Measurements from ENCODE around the gene FCAMR.

Gene FCAMR, protein sequence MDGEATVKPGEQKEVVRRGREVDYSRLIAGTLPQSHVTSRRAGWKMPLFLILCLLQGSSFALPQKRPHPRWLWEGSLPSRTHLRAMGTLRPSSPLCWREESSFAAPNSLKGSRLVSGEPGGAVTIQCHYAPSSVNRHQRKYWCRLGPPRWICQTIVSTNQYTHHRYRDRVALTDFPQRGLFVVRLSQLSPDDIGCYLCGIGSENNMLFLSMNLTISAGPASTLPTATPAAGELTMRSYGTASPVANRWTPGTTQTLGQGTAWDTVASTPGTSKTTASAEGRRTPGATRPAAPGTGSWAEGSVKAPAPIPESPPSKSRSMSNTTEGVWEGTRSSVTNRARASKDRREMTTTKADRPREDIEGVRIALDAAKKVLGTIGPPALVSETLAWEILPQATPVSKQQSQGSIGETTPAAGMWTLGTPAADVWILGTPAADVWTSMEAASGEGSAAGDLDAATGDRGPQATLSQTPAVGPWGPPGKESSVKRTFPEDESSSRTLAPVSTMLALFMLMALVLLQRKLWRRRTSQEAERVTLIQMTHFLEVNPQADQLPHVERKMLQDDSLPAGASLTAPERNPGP

DNA sequence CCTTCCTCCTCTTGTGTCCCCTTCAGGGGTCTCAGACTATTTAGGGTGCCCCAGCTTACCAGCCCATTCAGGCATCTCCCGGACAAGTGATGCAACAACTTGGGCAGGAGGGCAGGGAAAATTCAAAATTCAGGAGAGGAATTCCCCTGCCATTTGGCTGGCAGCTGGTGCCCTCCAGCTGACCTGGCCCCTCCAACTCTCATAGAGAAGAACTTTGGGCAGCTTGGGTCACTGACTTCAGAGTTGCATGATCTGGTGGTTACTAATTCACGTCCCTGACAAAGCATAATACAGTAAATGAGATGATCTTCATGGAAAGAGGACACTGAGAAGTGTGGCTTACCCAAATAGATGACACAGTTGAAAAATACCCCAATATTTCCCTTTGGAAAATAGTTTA is at the start of gene FCAMR:
FCAMR (minus strand) TSS at position 15 of the 400 bp plus-strand sequence. CDS start 335 bp downstream, outside the sequence.
- Histone ChIP-seq H3K4me1 (ENCODE audit: control insufficient read depth, low read depth, low read length) (no peaks in the 10 kb centered on the region), H3K27me3 (ENCODE audit: control insufficient read depth, insufficient read depth, low read length) (no peaks in the 10 kb centered on the region), H3K9ac (ENCODE audit: low read length) (no peak within 1 kb of the TSS), H3K36me3 (ENCODE audit: control insufficient read depth, low read depth, low read length) (no peaks in the 10 kb centered on the region), H3K4me3 (ENCODE audit: low read length) (no peak within 1 kb of the TSS), H3K27ac (ENCODE audit: low read length) (no peak within 1 kb of the TSS), H3K9me3 (ENCODE audit: control insufficient read depth, low read depth, low read length) (no peaks in the 10 kb centered on the region)

DNA sequence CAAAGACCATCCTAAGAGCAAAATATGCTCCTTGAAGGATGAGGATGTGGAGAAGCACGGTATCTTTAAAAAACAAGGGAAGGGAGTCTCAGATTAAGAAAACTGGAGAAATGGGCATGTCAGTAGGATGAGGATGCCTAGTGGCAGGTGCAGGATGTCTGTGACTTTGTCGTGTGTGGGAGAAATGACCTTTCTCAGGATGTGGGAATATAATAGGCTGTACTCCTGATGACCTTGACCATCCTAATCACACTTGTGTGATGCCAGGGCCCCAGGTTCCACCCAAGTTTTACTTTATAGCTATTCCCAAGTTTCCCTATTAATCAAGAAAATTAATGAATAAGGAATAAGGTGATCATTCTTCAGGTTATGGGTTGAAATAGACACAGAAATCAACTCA is 49.4 kb upstream of the FCAMR start:
- H3K4me1 ChIP-seq (ENCODE audit: control insufficient read depth, low read depth, low read length) = peaks cover 2% of the 10 kb centered on the region
- H3K4me3 ChIP-seq (ENCODE audit: low read length) = no peak overlapping the region
- no peak overlapping the region for H3K27ac ChIP-seq (ENCODE audit: low read length)
- no peaks in the 10 kb centered on the region for H3K36me3 ChIP-seq (ENCODE audit: control insufficient read depth, low read depth, low read length)
- no peak overlapping the region for H3K9ac ChIP-seq (ENCODE audit: low read length)
- H3K9me3 ChIP-seq (ENCODE audit: control insufficient read depth, low read depth, low read length) = no peaks in the 10 kb centered on the region
- no peaks in the 10 kb centered on the region for H3K27me3 ChIP-seq (ENCODE audit: control insufficient read depth, insufficient read depth, low read length)

DNA sequence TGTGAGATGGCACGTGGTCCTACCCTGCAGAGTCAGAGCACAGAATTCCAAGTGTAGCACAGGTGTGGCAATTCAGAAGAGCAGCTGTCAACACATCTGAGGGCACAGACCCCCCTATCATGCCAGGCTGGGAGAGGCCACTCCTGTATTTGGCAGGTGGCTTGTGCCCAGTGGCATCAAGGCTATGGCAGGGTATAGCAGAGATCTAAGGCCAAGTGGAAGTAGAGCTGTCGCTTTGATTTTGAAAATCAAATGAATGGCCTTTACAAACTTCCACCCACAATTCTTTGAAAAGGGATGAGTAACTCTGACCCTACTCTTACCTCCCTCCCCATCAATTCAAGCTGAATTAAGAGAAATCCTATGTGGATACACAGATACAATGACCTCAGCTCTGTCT is 48.9 kb upstream of the FCAMR start:
- H3K9me3 ChIP-seq (ENCODE audit: control insufficient read depth, low read depth, low read length) = no peaks in the 10 kb centered on the region
- no peaks in the 10 kb centered on the region for H3K36me3 ChIP-seq (ENCODE audit: control insufficient read depth, low read depth, low read length)
- no peak overlapping the region for H3K27ac ChIP-seq (ENCODE audit: low read length)
- no peaks in the 10 kb centered on the region for H3K4me1 ChIP-seq (ENCODE audit: control insufficient read depth, low read depth, low read length)
- H3K27me3 ChIP-seq (ENCODE audit: control insufficient read depth, insufficient read depth, low read length) = no peaks in the 10 kb centered on the region
- H3K9ac ChIP-seq (ENCODE audit: low read length) = no peak overlapping the region
- no peak overlapping the region for H3K4me3 ChIP-seq (ENCODE audit: low read length)

DNA sequence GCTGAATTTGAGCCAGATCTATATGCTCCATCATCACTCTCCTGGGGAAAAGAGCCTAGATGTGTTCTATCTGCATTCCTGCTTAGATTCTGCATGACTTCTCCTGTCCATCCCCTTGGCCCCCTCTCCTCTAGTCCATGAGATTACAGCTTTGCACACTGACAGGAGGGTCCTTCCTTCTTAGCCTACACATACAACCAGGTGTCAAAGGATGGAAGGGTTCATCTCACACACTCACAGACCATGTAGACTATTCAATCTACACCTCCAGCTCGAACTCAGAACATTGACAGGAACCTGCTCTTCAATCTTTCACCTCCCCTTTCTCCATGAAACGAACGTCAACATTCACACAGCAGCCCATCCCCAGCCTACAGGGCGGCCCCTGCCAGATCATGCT is 48.4 kb upstream of the FCAMR start:
- no peak overlapping the region for H3K9ac ChIP-seq (ENCODE audit: low read length)
- no peak overlapping the region for H3K27ac ChIP-seq (ENCODE audit: low read length)
- H3K36me3 ChIP-seq (ENCODE audit: control insufficient read depth, low read depth, low read length) = no peaks in the 10 kb centered on the region
- no peaks in the 10 kb centered on the region for H3K27me3 ChIP-seq (ENCODE audit: control insufficient read depth, insufficient read depth, low read length)
- H3K9me3 ChIP-seq (ENCODE audit: control insufficient read depth, low read depth, low read length) = no peaks in the 10 kb centered on the region
- no peak overlapping the region for H3K4me3 ChIP-seq (ENCODE audit: low read length)
- H3K4me1 ChIP-seq (ENCODE audit: control insufficient read depth, low read depth, low read length) = no peaks in the 10 kb centered on the region

DNA sequence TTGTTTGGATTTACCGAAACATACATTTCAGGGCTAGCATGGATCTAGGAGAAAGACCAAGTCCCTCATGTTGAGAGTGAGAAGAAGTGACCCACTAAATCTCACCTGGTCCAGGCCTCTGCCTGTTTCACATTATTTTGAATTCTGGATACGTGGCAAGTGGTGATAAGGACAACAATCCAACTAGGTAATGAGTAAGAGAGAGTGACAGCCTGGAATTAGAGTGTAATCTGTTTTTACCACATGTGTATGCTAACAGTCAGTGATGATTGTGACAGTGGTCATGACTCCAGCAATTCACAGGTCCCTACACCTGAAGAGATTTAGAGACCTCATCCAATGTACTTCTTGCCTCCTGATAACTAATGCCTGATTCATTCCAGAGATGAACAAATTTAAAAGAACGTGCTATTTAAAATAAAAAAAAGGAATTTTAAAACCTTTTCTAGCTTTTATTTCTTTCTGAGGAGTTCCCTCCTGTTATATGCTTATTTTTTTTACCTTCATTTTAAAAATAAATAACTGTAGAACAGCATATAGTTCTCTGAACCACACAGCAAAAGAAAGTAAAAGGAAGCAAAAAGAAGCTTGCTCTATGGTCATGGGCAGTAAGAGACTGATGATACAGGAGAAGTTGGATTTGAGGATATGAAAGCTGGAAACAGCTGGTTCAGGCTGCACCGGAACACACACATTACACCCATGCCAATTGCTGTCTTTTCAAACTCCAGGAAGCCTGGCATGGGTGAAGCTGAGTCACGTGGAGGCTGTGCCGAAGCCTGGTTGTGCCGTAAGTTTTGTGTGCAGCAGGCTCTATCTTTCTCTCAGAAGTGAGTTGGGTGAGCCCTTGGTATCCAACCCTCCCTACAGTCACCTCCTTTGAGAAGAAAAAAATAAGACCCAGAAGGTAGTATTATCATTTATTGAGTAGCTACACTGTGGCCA is 47.6 kb upstream of the FCAMR start:
- Histone ChIP-seq H3K27ac (ENCODE audit: low read length) (no peak overlapping the region), H3K27me3 (ENCODE audit: control insufficient read depth, insufficient read depth, low read length) (no peaks in the 10 kb centered on the region)

DNA sequence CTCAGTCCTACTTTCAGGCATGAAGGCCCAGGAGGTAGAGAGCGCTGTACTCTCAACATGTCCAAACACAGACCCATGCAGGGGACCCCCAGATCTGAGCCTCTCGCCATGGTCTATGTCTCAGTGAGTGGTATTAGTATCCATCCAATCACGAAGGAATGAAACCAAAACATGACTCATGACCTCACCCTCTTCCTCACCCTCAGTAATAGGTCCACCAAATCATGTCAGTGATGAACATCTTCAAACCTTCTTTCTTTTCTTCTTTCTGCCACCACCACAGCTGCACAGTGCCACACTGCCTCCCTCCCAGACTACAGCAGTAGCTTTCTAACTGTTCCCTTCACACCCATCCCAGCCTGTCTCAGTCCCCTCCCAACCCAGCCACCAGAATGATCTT is 45.5 kb upstream of the FCAMR start:
- Histone ChIP-seq H3K9me3 (ENCODE audit: control insufficient read depth, low read depth, low read length) (no peaks in the 10 kb centered on the region), H3K4me1 (ENCODE audit: control insufficient read depth, low read depth, low read length) (no peaks in the 10 kb centered on the region), H3K4me3 (ENCODE audit: low read length) (no peak overlapping the region), H3K36me3 (ENCODE audit: control insufficient read depth, low read depth, low read length) (no peaks in the 10 kb centered on the region), H3K9ac (ENCODE audit: low read length) (no peak overlapping the region), H3K27me3 (ENCODE audit: control insufficient read depth, insufficient read depth, low read length) (no peaks in the 10 kb centered on the region), H3K27ac (ENCODE audit: low read length) (no peak overlapping the region)

More for the DNA sequence above, 47.6 kb upstream of the FCAMR start:
- H3K4me1 ChIP-seq (ENCODE audit: control insufficient read depth, low read depth, low read length) = no peaks in the 10 kb centered on the region
- no peak overlapping the region for H3K4me3 ChIP-seq (ENCODE audit: low read length)
- H3K9ac ChIP-seq (ENCODE audit: low read length) = no peak overlapping the region
- no peaks in the 10 kb centered on the region for H3K36me3 ChIP-seq (ENCODE audit: control insufficient read depth, low read depth, low read length)
- H3K9me3 ChIP-seq (ENCODE audit: control insufficient read depth, low read depth, low read length) = no peaks in the 10 kb centered on the region

DNA sequence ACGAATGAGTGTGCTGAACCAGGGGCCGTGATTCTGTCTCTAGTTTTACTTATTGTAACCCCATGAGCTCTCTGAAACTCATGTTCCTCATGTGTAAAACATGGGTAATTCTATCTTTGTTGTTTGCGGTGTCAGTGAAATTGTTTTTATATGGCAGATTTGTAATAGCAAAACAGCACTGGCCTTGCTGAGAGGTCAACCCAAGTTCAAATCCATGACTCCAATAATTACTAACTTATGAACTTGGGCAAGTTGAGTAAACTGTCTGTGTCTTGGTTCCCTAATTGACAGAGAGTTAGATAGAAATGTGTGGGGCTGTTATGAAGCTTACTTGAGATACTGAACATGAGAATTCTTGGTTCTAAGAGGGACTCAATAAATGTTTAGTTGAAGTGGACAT is 44.5 kb upstream of the FCAMR start:
- no peaks in the 10 kb centered on the region for H3K4me1 ChIP-seq (ENCODE audit: control insufficient read depth, low read depth, low read length)
- no peak overlapping the region for H3K27ac ChIP-seq (ENCODE audit: low read length)
- no peaks in the 10 kb centered on the region for H3K27me3 ChIP-seq (ENCODE audit: control insufficient read depth, insufficient read depth, low read length)
- H3K36me3 ChIP-seq (ENCODE audit: control insufficient read depth, low read depth, low read length) = no peaks in the 10 kb centered on the region
- H3K4me3 ChIP-seq (ENCODE audit: low read length) = no peak overlapping the region
- no peak overlapping the region for H3K9ac ChIP-seq (ENCODE audit: low read length)
- H3K9me3 ChIP-seq (ENCODE audit: control insufficient read depth, low read depth, low read length) = no peaks in the 10 kb centered on the region

DNA sequence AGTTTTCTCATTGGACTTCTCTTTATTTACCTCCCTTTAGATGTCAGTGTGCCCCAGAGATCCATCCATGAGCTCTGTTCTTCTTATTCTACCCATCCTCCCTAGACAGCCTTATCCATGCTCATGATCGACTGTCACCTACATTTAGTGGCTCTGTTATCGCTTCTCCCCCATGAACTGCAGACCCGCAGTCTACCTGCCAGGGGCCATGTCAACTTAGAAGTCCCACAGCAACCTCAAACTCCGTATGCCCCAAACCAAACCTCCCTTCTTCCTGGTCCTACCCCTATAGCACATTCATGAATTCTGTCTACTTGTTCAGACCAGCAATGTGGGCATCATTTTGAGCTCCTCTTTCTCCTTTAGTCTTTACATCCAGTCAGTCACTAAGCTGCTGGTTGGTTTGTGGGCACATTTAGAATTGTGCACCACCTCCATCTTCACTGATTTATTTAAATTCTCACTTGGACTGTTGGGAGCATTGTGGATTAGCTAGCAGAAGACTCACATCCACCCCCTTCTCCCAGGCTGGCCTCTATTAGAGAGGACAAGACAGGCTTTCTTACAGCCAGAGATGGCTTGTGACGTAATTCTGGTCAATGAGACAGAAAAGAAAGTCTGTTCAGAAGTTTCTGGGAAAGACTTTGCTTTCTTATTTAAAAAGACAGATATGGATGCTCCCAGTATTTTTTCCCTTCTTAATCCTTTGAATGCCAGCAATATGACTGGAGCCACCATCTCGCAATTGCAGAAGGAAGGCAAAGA is 43.2 kb upstream of the FCAMR start:
- H3K27ac ChIP-seq (ENCODE audit: low read length) = no peak overlapping the region
- H3K4me3 ChIP-seq (ENCODE audit: low read length) = no peak overlapping the region
- no peaks in the 10 kb centered on the region for H3K4me1 ChIP-seq (ENCODE audit: control insufficient read depth, low read depth, low read length)
- no peaks in the 10 kb centered on the region for H3K27me3 ChIP-seq (ENCODE audit: control insufficient read depth, insufficient read depth, low read length)
- no peaks in the 10 kb centered on the region for H3K36me3 ChIP-seq (ENCODE audit: control insufficient read depth, low read depth, low read length)
- H3K9ac ChIP-seq (ENCODE audit: low read length) = no peak overlapping the region
- H3K9me3 ChIP-seq (ENCODE audit: control insufficient read depth, low read depth, low read length) = no peaks in the 10 kb centered on the region

DNA sequence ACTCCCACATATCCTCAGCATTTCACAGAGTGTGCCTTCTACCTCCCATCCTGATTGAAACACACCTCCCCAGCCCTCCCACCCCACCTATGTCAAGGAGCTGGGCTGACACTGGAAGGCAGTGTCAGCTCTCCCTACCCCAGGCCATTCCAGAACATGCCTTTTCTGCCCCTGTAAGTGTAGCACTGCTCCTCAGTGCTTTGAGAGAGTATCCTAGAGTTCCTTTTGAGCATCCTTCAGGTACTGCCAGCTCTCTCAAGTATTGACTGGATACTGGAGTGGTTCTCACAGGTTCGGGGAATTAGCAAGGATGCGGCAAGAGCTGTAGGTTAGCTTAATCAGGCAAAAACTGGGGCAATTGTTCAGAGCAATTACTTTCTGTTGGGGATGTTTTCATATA is 40.5 kb upstream of the FCAMR start:
- Histone ChIP-seq H3K27ac (ENCODE audit: low read length) (no peak overlapping the region), H3K9ac (ENCODE audit: low read length) (no peak overlapping the region), H3K4me3 (ENCODE audit: low read length) (no peak overlapping the region), H3K9me3 (ENCODE audit: control insufficient read depth, low read depth, low read length) (no peaks in the 10 kb centered on the region), H3K27me3 (ENCODE audit: control insufficient read depth, insufficient read depth, low read length) (no peaks in the 10 kb centered on the region), H3K4me1 (ENCODE audit: control insufficient read depth, low read depth, low read length) (no peaks in the 10 kb centered on the region), H3K36me3 (ENCODE audit: control insufficient read depth, low read depth, low read length) (no peaks in the 10 kb centered on the region)

DNA sequence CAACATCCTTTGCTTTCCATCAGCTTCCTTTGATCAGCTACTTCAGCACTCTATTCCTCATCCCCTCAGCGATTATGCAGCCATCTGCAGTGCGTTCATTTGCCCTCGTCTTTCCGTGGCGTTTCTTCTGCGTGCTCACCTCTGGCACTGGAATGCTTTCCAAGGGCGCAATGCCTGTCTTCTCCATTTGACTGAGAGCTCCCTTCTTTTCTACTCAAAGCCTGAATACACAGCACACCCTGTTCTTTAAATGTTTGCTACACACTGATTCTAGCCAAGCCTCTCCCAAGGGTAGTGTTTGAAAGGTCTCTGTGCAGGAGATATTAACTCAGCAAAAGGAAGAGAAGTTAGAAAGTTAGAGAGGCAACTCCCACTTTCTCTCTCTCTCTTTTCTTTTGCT is 39.7 kb upstream of the FCAMR start:
- H3K9ac ChIP-seq (ENCODE audit: low read length) = no peak overlapping the region
- H3K4me3 ChIP-seq (ENCODE audit: low read length) = no peak overlapping the region
- H3K27ac ChIP-seq (ENCODE audit: low read length) = no peak overlapping the region
- H3K36me3 ChIP-seq (ENCODE audit: control insufficient read depth, low read depth, low read length) = no peaks in the 10 kb centered on the region
- H3K4me1 ChIP-seq (ENCODE audit: control insufficient read depth, low read depth, low read length) = no peaks in the 10 kb centered on the region
- H3K9me3 ChIP-seq (ENCODE audit: control insufficient read depth, low read depth, low read length) = no peaks in the 10 kb centered on the region
- H3K27me3 ChIP-seq (ENCODE audit: control insufficient read depth, insufficient read depth, low read length) = no peaks in the 10 kb centered on the region
